K562 (cell line): Measurements from ENCODE around the gene VAMP8. TPM values are rescaled to one million over a fixed set of nuclear protein-coding genes. Genes with fewer than 3 reads are reported as not detected.

Experiments
- AFF4 ChIP-seq: sonication (generic); formaldehyde crosslinking; IDR thresholded peaks from 2 replicates; pipeline ENCODE4 v1.8.0; 2023; ENCODE audit warnings: mild to moderate bottlenecking, missing genetic modification reagents
- CAMTA2 ChIP-seq: fragments of 250-450 bp; sonication (Bioruptor Pico); conservative IDR thresholded peaks from 2 replicates; pipeline ENCODE4 v1.5.1; 2022
- HMGXB4 ChIP-seq: sonication (generic); formaldehyde crosslinking; IDR thresholded peaks from 2 replicates; pipeline ENCODE4 v1.8.1; 2023; ENCODE audit warnings: mild to moderate bottlenecking, missing genetic modification reagents
- NR2C2 ChIP-seq, 2 experiments: fragments of 200-800 bp in 1 of 2; sonication (Bioruptor generic) in 1 of 2; sonication (generic) in 1 of 2; formaldehyde crosslinking in 1 of 2; IDR thresholded peaks; 2 replicates each; pipeline versions ENCODE4 v1.6.1 to v1.8.0; 2016 to 2022; ENCODE audit warnings: mild to moderate bottlenecking in 1 of 2, missing compliant biosample characterization in 1 of 2, missing genetic modification characterization in 1 of 2, missing genetic modification reagents in 1 of 2
- SFPQ ChIP-seq: fragments of 200-400 bp; formaldehyde crosslinking; IDR thresholded peaks from 2 replicates; pipeline ENCODE4 v1.6.1; 2017; ENCODE audit warnings: mild to moderate bottlenecking, low read depth, low read length, moderate library complexity
- SIN3A ChIP-seq, 2 experiments: fragments of 150-350 bp in 1 of 2; IDR thresholded peaks; 2 replicates each; pipeline ENCODE4 v1.6.1; 2011 to 2016; ENCODE audit warnings: borderline replicate concordance in 2 of 2, low read depth in 2 of 2, low read length in 2 of 2, mild to moderate bottlenecking in 2 of 2, moderate library complexity in 2 of 2; ENCODE audit not compliant: control insufficient read depth in 1 of 2
- SP2 ChIP-seq: IDR thresholded peaks from 2 replicates; pipeline ENCODE4 v1.6.1; 2011; ENCODE audit warnings: mild to moderate bottlenecking, low read depth, low read length, moderate library complexity; ENCODE audit not compliant: poor library complexity, severe bottlenecking; ENCODE audit errors: extremely low read depth
- ZNF398 ChIP-seq: fragments of 250-450 bp; sonication (Bioruptor Pico); IDR thresholded peaks from 2 replicates; pipeline ENCODE4 v1.8.0; 2021; ENCODE audit warnings: moderate library complexity, mild to moderate bottlenecking, inconsistent platforms
- ZNF507 ChIP-seq: conservative IDR thresholded peaks from 2 replicates; pipeline ENCODE4 v1.6.1; 2017; ENCODE audit warnings: missing genetic modification characterization, missing compliant biosample characterization
- ZNF592 ChIP-seq: fragments of 450-650 bp; IDR thresholded peaks from 2 replicates; pipeline ENCODE4 v1.6.1; 2017; ENCODE audit warnings: antibody characterized with exemption, mild to moderate bottlenecking
- polyA plus RNA-seq, 8 experiments: library from polyadenylated mRNA; depleted of rRNA in 4 of 8; stranded (reverse) in 5 of 8; unstranded in 3 of 8; fragments of >200 nt; fragmentation: Nextera tagmentation in 2 of 8; fragmentation: Illumina TruSeq in 1 of 8; extraction: Ambion mirVana in 2 of 8; extraction: Trizol in 1 of 8; gene quantifications; 2 replicates each; pipeline versions ENCODE4 v1.2.1 to v1.2.3, GENCODE V29; 2011 to 2014; ENCODE audit warnings: inconsistent platforms in 1 of 8, missing spikeins in 1 of 8
- total RNA-seq, 7 experiments: library from RNA; depleted of rRNA in 6 of 7; stranded (reverse); fragments of >200 nt in 6 of 7; fragmentation: Illumina TruSeq in 2 of 7; extraction: Trizol in 2 of 7; gene quantifications; 2 replicates each; pipeline versions ENCODE4 v1.2.1 to v1.2.3, GENCODE V29; 2011 to 2021; ENCODE audit warnings: low replicate concordance in 1 of 7

Gene VAMP8
- total and polyA plus RNA-seq, 9 of the 15 experiments (the other 6 are each of a cell fraction or from before 2014, with no cell fraction given): 107 to 571 (median 248) TPM

GRCh38 chr2:85595301-85596025, 18.1 kb downstream of the VAMP8 start, which contains the start of gene RNF181 (continued):
- 0 out of 2 replicates have a peak, but pooled peaks have one; percentile 55 for TF ChIP-seq AFF4 (CRISPR knock-in tag)
- TF ChIP-seq SIN3A (IDR thresholded peaks at IDR 0.05; ENCODE audit: borderline replicate concordance in 2 of 2, control insufficient read depth in 1 of 2, low read depth in 2 of 2, low read length in 2 of 2): peak; percentile 58 to 68; a peak in 2 of 4 replicates
- peak; percentile 56 for TF ChIP-seq SP2
- TF ChIP-seq HMGXB4 (CRISPR knock-in tag): peak; percentile 71; the same call in 1 of the 2 replicates
- no peak for TF ChIP-seq ZNF398
- TF ChIP-seq CAMTA2 (CRISPR knock-in tag): no peak
- TF ChIP-seq ZNF592: peak; percentile 26; the same call in 1 of the 2 replicates
- no peak for TF ChIP-seq NR2C2 (CRISPR knock-in tag; IDR thresholded peaks at IDR 0.05)
- TF ChIP-seq NR2C2 (tag; IDR thresholded peaks at IDR 0.05): peak; percentile 45; the same call in 1 of the 2 replicates
- TF ChIP-seq SFPQ: no peak
- no peak for TF ChIP-seq ZNF507
